Left lung (tissue), 10 donors: ENCODE data around the gene PLEKHA7. TPM values are rescaled to one million over a fixed set of nuclear protein-coding genes. Genes with fewer than 3 reads are reported as not detected.

Experiments used
- ATAC-seq: fragments of 200-7000 bp; cut with Tn5 transposase; one replicate; pipeline ENCODE4 v1.9.1; 2020; ENCODE audit warnings: moderate library complexity
- DNase-seq, 4 donors: peaks; one replicate each; pipeline ENCODE4 v3.0.0-alpha.2; 2013 to 2020
- H3K27ac ChIP-seq, 2 donors: fragments of 200-600 bp; sonication (generic) in 1 of 2; one replicate each; pipeline versions ENCODE4 v1.5.0 to v1.8.0; 2020 to 2021
- H3K27me3 ChIP-seq, 2 donors: fragments of 200-600 bp; sonication (generic) in 1 of 2; one replicate each; pipeline versions ENCODE4 v1.5.0 to v1.8.0; 2020 to 2021
- H3K36me3 ChIP-seq, 2 donors: fragments of 200-600 bp; sonication (generic) in 1 of 2; one replicate each; pipeline versions ENCODE4 v1.5.0 to v1.8.0; 2020 to 2021
- H3K4me1 ChIP-seq, 2 donors: fragments of 200-600 bp; one replicate each; pipeline ENCODE4 v1.8.0; 2021
- H3K4me3 ChIP-seq, 2 donors: fragments of 200-600 bp; sonication (generic) in 1 of 2; one replicate each; pipeline versions ENCODE4 v1.5.0 to v1.8.0; 2020 to 2021; ENCODE audit warnings: mild to moderate bottlenecking in 1 of 2
- H3K9me3 ChIP-seq, 2 donors: fragments of 200-600 bp; sonication (generic) in 1 of 2; one replicate each; pipeline versions ENCODE4 v1.5.0 to v1.8.0; 2020 to 2021
- CTCF ChIP-seq, 2 donors: fragments of 200-600 bp; sonication (generic) in 1 of 2; IDR thresholded peaks; one replicate each; pipeline versions ENCODE4 v1.5.0 to v1.8.0; 2021; ENCODE audit warnings: antibody characterized with exemption in 2 of 2
- intact Hi-C, 2 donors: fragments of 100-400 bp; cut with DNase I; formaldehyde crosslinking; loops; one replicate each; pipeline versions ENCODE4 v1.11.2 to v1.14.2; 2022
- polyA plus RNA-seq, 6 donors: library from polyadenylated mRNA; unstranded; fragments of 120-200 nt; gene quantifications; one replicate each; pipeline ENCODE4 v1.2.1, GENCODE V29; 2013; ENCODE audit not compliant: insufficient read length in 6 of 6
- total RNA-seq, 2 donors: library from RNA; stranded (reverse); fragmentation: NEBNext Ultra II Directional; extraction: Animal tissue kit (Norgen Biotek cat#: 25700); gene quantifications; one replicate each; pipeline ENCODE4 v1.2.1, GENCODE V29; 2021
- donor health status: DM: no; HTN: yes; CAD: no.
- donor health status: DM: no; HTN: no; CAD: no.

PLEKHA7 gene
- total and polyA plus RNA-seq, 8 donors = 24.4 to 33.7 (median 29.6) TPM

- Histone ChIP-seq H3K27me3 (no peaks in the 10 kb centered on the region), H3K27ac (no peak overlapping the region), H3K9me3 (no peaks in the 10 kb centered on the region), H3K4me3 (no peak overlapping the region), H3K36me3 (no peaks in the 10 kb centered on the region), H3K4me1 (no peaks in the 10 kb centered on the region)
- TF ChIP-seq CTCF (IDR thresholded peaks at IDR 0.05) = no peak
- ATAC-seq (no peak), DNase-seq (no peak)
- intact Hi-C loops = no loop called here
These were observed 111.3 kb downstream of the PLEKHA7 start for GRCh38 chr11:16902781-16903378.

GRCh38 chr11:16902182-16902581 is 112.0 kb downstream of the PLEKHA7 start:
- ATAC-seq = no peak

GRCh38 chr11:16900491-16900890 is 113.7 kb downstream of the PLEKHA7 start:
- no peaks in the 10 kb centered on the region for H3K27me3 ChIP-seq
- no peak overlapping the region for H3K27ac ChIP-seq
- no peaks in the 10 kb centered on the region for H3K36me3 ChIP-seq
- no peak for TF ChIP-seq CTCF (IDR thresholded peaks at IDR 0.05)
- no peak for ATAC-seq
- peaks cover 0 to 2% of the 10 kb centered on the region in 2 donors for H3K4me1 ChIP-seq
- DNase-seq = no peak
- intact Hi-C loops = no loop called here
- H3K9me3 ChIP-seq = no peaks in the 10 kb centered on the region
- no peak overlapping the region for H3K4me3 ChIP-seq

More at GRCh38 chr11:16902182-16902581, 112.0 kb downstream of the PLEKHA7 start:
- no peak overlapping the region for H3K27ac ChIP-seq
- no peak for DNase-seq
- no peak overlapping the region for H3K4me3 ChIP-seq
- H3K36me3 ChIP-seq = no peaks in the 10 kb centered on the region
- no peaks in the 10 kb centered on the region for H3K27me3 ChIP-seq
- no peak for TF ChIP-seq CTCF (IDR thresholded peaks at IDR 0.05)
- H3K4me1 ChIP-seq = peaks cover 0 to 2% of the 10 kb centered on the region in 2 donors
- intact Hi-C loops = no loop called here
- no peaks in the 10 kb centered on the region for H3K9me3 ChIP-seq

- intact Hi-C loops = no loop called here
- H3K9me3 ChIP-seq = no peaks in the 10 kb centered on the region
- H3K36me3 ChIP-seq = no peaks in the 10 kb centered on the region
- H3K27me3 ChIP-seq = no peaks in the 10 kb centered on the region
- no peak for DNase-seq
- H3K4me3 ChIP-seq = no peak overlapping the region
- no peak overlapping the region for H3K27ac ChIP-seq
- H3K4me1 ChIP-seq = peaks cover 0 to 2% of the 10 kb centered on the region in 2 donors
- TF ChIP-seq CTCF (IDR thresholded peaks at IDR 0.05) = no peak
- ATAC-seq = no peak
These were observed 114.4 kb downstream of the PLEKHA7 start for GRCh38 chr11:16899708-16900303.

GRCh38 chr11:16898274-16898985 is 115.8 kb downstream of the PLEKHA7 start:
- ATAC-seq = no peak
- Histone ChIP-seq H3K36me3 (no peaks in the 10 kb centered on the region), H3K27me3 (no peaks in the 10 kb centered on the region), H3K9me3 (no peaks in the 10 kb centered on the region), H3K4me3 (no peak overlapping the region), H3K4me1 (peaks cover 0 to 2% of the 10 kb centered on the region in 2 donors), H3K27ac (no peak overlapping the region)
- intact Hi-C loops = no loop called here
- no peak for DNase-seq
- no peak for TF ChIP-seq CTCF (IDR thresholded peaks at IDR 0.05)
